Measurements from ENCODE around the gene ZNF580. TPM values are rescaled to one million over a fixed set of nuclear protein-coding genes. Genes with fewer than 3 reads are reported as not detected.

Gene ZNF580
- total and polyA plus RNA-seq, 2 of the 13 experiments (the other 11 are each of a cell fraction or from before 2014, with no cell fraction given) = 4.4 to 6.0 TPM

GRCh38 chr19:55654868-55655647, 14.3 kb downstream of the ZNF580 start, which contains the start of gene U2AF2 (continued):
- TF ChIP-seq ZBTB40 (IDR thresholded peaks at IDR 0.05) = peak; percentile 54
- no peak for TF ChIP-seq ZBTB40 (CRISPR knock-in tag; IDR thresholded peaks at IDR 0.05)
- TF ChIP-seq ZEB1 (IDR thresholded peaks at IDR 0.05; ENCODE audit: insufficient replicate concordance, low read depth) = no peak
- no peak for TF ChIP-seq THAP8 (CRISPR knock-in tag; IDR thresholded peaks at IDR 0.05; ENCODE audit: borderline replicate concordance)
- peak; percentile 88 for TF ChIP-seq MXD4 (CRISPR knock-in tag; IDR thresholded peaks at IDR 0.05)
- TF ChIP-seq ASH2L (IDR thresholded peaks at IDR 0.05; ENCODE audit: insufficient read length, low read depth, low read length) = peak; percentile 84
- TF ChIP-seq PAF1 (CRISPR knock-in tag; IDR thresholded peaks at IDR 0.05) = no peak
- peak; percentile 84; the same call in 1 of the 2 replicates for TF ChIP-seq MXD3 (CRISPR knock-in tag; IDR thresholded peaks at IDR 0.05)
- TF ChIP-seq ZNF530 (CRISPR knock-in tag; IDR thresholded peaks at IDR 0.05; ENCODE audit: low read depth) = no peak
- no peak for TF ChIP-seq MTF1 (CRISPR knock-in tag; IDR thresholded peaks at IDR 0.05)
- 0 out of 2 replicates have a peak, but pooled peaks have one; percentile 16 for TF ChIP-seq ZNF160 (CRISPR knock-in tag; IDR thresholded peaks at IDR 0.05)
- TF ChIP-seq FUBP1 (CRISPR knock-in tag; IDR thresholded peaks at IDR 0.05; ENCODE audit: borderline replicate concordance) = no peak
- TF ChIP-seq KDM5B (CRISPR knock-in tag; IDR thresholded peaks at IDR 0.05; ENCODE audit: borderline replicate concordance) = peak; percentile 73; the same call in 1 of the 2 replicates
